Choroid plexus epithelial cell (primary cell): ENCODE data around the gene HEPACAM2.

Experiments used
- DNase-seq: peaks from one replicate; pipeline ENCODE4 v3.0.0-alpha.2; 2010; ENCODE audit warnings: low read depth
- H3K4me3 ChIP-seq: 2 replicates; pipeline ENCODE4 v1.5.1; 2011; ENCODE audit warnings: low read depth, mild to moderate bottlenecking, control low read depth, low read length, moderate library complexity
- TF ChIP-seq, protein P1 (sequence below): conservative IDR thresholded peaks from 2 replicates; pipeline ENCODE4 v1.5.1; 2011; ENCODE audit warnings: low read depth, mild to moderate bottlenecking, control low read depth, inconsistent platforms, low read length, moderate library complexity

HEPACAM2 gene

GRCh38 chr7:93145354-93145753, 80.9 kb downstream of the HEPACAM2 start:
- DNase-seq: no peak

DNA sequence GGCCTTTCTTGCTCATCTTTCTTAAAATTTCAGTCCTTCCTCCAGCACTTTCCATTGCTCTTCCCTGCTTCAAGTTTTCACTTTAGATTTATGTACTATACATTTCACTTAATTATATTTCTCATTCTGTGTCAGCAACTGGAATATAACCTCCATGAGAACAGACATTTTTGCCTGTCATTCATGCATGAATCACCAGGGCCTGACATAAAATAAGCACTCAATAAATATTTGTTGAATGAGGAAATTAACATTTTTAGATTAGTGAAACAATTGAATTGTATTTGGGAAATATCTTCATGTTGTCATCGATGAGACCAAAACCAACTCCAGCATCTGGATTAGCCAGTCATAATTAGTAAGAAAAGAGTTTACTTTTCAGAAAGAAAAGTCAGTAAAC, 84.1 kb downstream of the HEPACAM2 start:
- DNase-seq: no peak
- H3K4me3 ChIP-seq: no peak overlapping the region
- TF ChIP-seq, protein P1, sequence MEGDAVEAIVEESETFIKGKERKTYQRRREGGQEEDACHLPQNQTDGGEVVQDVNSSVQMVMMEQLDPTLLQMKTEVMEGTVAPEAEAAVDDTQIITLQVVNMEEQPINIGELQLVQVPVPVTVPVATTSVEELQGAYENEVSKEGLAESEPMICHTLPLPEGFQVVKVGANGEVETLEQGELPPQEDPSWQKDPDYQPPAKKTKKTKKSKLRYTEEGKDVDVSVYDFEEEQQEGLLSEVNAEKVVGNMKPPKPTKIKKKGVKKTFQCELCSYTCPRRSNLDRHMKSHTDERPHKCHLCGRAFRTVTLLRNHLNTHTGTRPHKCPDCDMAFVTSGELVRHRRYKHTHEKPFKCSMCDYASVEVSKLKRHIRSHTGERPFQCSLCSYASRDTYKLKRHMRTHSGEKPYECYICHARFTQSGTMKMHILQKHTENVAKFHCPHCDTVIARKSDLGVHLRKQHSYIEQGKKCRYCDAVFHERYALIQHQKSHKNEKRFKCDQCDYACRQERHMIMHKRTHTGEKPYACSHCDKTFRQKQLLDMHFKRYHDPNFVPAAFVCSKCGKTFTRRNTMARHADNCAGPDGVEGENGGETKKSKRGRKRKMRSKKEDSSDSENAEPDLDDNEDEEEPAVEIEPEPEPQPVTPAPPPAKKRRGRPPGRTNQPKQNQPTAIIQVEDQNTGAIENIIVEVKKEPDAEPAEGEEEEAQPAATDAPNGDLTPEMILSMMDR: no peak

More at GRCh38 chr7:93145354-93145753, 80.9 kb downstream of the HEPACAM2 start:
- no peak overlapping the region for H3K4me3 ChIP-seq
- TF ChIP-seq, protein P1: no peak

GRCh38 chr7:93140582-93141191, 85.6 kb downstream of the HEPACAM2 start:
- TF ChIP-seq, protein P1: no peak
- no peak for DNase-seq
- no peak overlapping the region for H3K4me3 ChIP-seq

DNA sequence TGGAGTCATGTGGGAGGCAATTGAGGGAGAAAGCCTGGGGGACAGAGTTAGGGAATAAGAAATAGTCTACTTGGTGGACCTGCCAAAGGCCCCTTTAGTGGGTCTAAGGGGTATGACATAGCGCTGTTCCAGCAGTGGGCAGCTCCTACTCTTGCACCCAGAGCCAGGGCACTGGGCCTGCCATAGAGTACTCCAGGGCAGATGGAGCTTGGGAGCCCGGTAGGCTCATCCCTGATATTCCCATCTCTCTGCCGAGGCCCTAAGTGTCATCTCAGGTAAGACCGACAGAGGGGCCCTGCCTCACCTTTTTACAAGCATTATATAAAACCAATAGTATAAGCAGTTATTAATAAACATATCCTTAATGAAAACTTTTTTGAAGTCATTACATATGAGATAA, 87.7 kb downstream of the HEPACAM2 start:
- DNase-seq: no peak
- TF ChIP-seq, protein P1: no peak
- no peak overlapping the region for H3K4me3 ChIP-seq
